Body of pancreas (tissue), 4 donors: ENCODE results near the gene PDE11A.

ENCODE experiments used
- POLR2A ChIP-seq, 3 donors: fragments of 450-650 bp; IDR thresholded peaks; one replicate each; pipeline ENCODE4 v1.6.1; 2016; ENCODE audit warnings: antibody characterized with exemption in 3 of 3, mild to moderate bottlenecking in 2 of 3
- TF ChIP-seq, protein P1 (sequence below), 7 experiments: fragments of 450-650 bp in 4 of 7; fragments of 200-600 bp in 3 of 7; sonication (generic) in 3 of 7; IDR thresholded peaks; one replicate each; pipeline ENCODE4 v1.5.1; 2016 to 2019; ENCODE audit warnings: antibody characterized with exemption in 7 of 7

- TF ChIP-seq POLR2A (IDR thresholded peaks at IDR 0.05), result no peak
- TF ChIP-seq, protein P1, sequence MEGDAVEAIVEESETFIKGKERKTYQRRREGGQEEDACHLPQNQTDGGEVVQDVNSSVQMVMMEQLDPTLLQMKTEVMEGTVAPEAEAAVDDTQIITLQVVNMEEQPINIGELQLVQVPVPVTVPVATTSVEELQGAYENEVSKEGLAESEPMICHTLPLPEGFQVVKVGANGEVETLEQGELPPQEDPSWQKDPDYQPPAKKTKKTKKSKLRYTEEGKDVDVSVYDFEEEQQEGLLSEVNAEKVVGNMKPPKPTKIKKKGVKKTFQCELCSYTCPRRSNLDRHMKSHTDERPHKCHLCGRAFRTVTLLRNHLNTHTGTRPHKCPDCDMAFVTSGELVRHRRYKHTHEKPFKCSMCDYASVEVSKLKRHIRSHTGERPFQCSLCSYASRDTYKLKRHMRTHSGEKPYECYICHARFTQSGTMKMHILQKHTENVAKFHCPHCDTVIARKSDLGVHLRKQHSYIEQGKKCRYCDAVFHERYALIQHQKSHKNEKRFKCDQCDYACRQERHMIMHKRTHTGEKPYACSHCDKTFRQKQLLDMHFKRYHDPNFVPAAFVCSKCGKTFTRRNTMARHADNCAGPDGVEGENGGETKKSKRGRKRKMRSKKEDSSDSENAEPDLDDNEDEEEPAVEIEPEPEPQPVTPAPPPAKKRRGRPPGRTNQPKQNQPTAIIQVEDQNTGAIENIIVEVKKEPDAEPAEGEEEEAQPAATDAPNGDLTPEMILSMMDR (IDR thresholded peaks at IDR 0.05), result no peak
Measured at GRCh38 chr2:177600917-177601316, 471.7 kb downstream of the PDE11A start.
